Neural cell (in vitro differentiated cells): ENCODE measurements around the gene LARGE1. TPM values are rescaled to one million over a fixed set of nuclear protein-coding genes. Genes with fewer than 3 reads are reported as not detected.

ENCODE experiments used
- H2AFZ ChIP-seq: fragments of 200-600, 300-800 bp; sonication (generic), shearing (Covaris generic); 2 replicates; pipeline ENCODE4 v1.6.0; 2014; ENCODE audit warnings: low read depth, mild to moderate bottlenecking, antibody characterized with exemption, low read length, moderate library complexity
- H3F3A ChIP-seq: fragments of 200-600 bp; shearing (Covaris generic); 2 replicates; pipeline ENCODE4 v1.6.1; 2016; ENCODE audit warnings: mild to moderate bottlenecking, moderate library complexity, mixed read lengths, antibody characterized with exemption, low read length; ENCODE audit not compliant: insufficient read depth, poor library complexity, severe bottlenecking
- H3K27ac ChIP-seq: fragments of 200-600, 300-800 bp; sonication (generic), shearing (Covaris generic); 2 replicates; pipeline ENCODE4 v1.5.1; 2014; ENCODE audit warnings: mild to moderate bottlenecking, low read length, moderate library complexity
- H3K27me3 ChIP-seq: fragments of 300-800, 200-600 bp; sonication (generic), shearing (Covaris generic); 2 replicates; pipeline ENCODE4 v1.6.0; 2014; ENCODE audit warnings: mild to moderate bottlenecking, low read depth, low read length, moderate library complexity; ENCODE audit not compliant: insufficient read depth
- H3K36me3 ChIP-seq: fragments of 300-800, 200-600 bp; sonication (generic), shearing (Covaris generic); 2 replicates; pipeline ENCODE4 v1.5.1; 2014; ENCODE audit warnings: mild to moderate bottlenecking, antibody characterized with exemption, low read length, moderate library complexity; ENCODE audit not compliant: insufficient read depth
- H3K4me2 ChIP-seq: fragments of 300-800, 200-600 bp; sonication (generic), shearing (Covaris generic); 2 replicates; pipeline ENCODE4 v1.6.0; 2014; ENCODE audit warnings: mild to moderate bottlenecking, low read length
- H3K4me3 ChIP-seq: fragments of 300-800, 200-600 bp; sonication (generic), shearing (Covaris generic); 2 replicates; pipeline ENCODE4 v1.5.1; 2014; ENCODE audit warnings: mild to moderate bottlenecking, low read length, moderate library complexity
- H3K79me2 ChIP-seq: fragments of 200-600 bp; shearing (Covaris generic); replicated peaks from 2 replicates; pipeline ENCODE4 v1.6.0; 2014; ENCODE audit warnings: mild to moderate bottlenecking, low read length, moderate library complexity; ENCODE audit not compliant: insufficient read depth
- H3K9ac ChIP-seq: fragments of 300-800, 200-600 bp; sonication (generic), shearing (Covaris generic); 2 replicates; pipeline ENCODE4 v1.6.1; 2016; ENCODE audit warnings: mild to moderate bottlenecking, low read length, mixed read lengths
- H3K9me2 ChIP-seq: fragments of 200-600 bp; shearing (Covaris generic); 2 replicates; pipeline ENCODE4 v1.6.1; 2016; ENCODE audit warnings: mild to moderate bottlenecking, low read length, mixed read lengths; ENCODE audit not compliant: insufficient read depth
- H3K9me3 ChIP-seq: fragments of 200-600, 300-800 bp; sonication (generic), shearing (Covaris generic); 2 replicates; pipeline ENCODE4 v1.6.1; 2016; ENCODE audit warnings: mild to moderate bottlenecking, mixed run types, low read length, moderate library complexity, mixed read lengths
- H4K20me1 ChIP-seq: fragments of 200-600 bp; shearing (Covaris generic); 2 replicates; pipeline ENCODE4 v1.6.1; 2016; ENCODE audit warnings: mild to moderate bottlenecking, mixed run types; ENCODE audit not compliant: insufficient read depth
- EP300 ChIP-seq: fragments of 450-650 bp; conservative IDR thresholded peaks from 2 replicates; pipeline ENCODE4 v1.6.1; 2014; ENCODE audit warnings: antibody characterized with exemption, mild to moderate bottlenecking, moderate library complexity; ENCODE audit not compliant: poor library complexity, severe bottlenecking
- EZH2 ChIP-seq: fragments of 200-600, 300-800 bp; shearing (Covaris generic), sonication (generic); IDR thresholded peaks from 2 replicates; pipeline ENCODE4 v1.6.1; 2014; ENCODE audit warnings: antibody characterized with exemption, low read length, borderline replicate concordance, mild to moderate bottlenecking; ENCODE audit not compliant: insufficient read depth, poor library complexity, severe bottlenecking
- MXI1 ChIP-seq: fragments of 450-650 bp; conservative IDR thresholded peaks from 2 replicates; pipeline ENCODE4 v1.6.1; 2014; ENCODE audit warnings: antibody characterized with exemption, mild to moderate bottlenecking; ENCODE audit not compliant: poor library complexity, severe bottlenecking
- POLR2AphosphoS5 ChIP-seq: IDR thresholded peaks from 2 replicates; pipeline ENCODE4 v1.6.1; 2012
- RAD21 ChIP-seq: fragments of 450-650 bp; conservative IDR thresholded peaks from 2 replicates; pipeline ENCODE4 v1.6.1; 2014; ENCODE audit warnings: antibody characterized with exemption, mild to moderate bottlenecking, moderate library complexity
- SMC3 ChIP-seq: fragments of 450-650 bp; conservative IDR thresholded peaks from 2 replicates; pipeline ENCODE4 v1.6.1; 2014; ENCODE audit warnings: antibody characterized with exemption, mild to moderate bottlenecking, moderate library complexity; ENCODE audit not compliant: poor library complexity
- TAF1 ChIP-seq: IDR thresholded peaks from 2 replicates; pipeline ENCODE4 v1.6.1; 2012; ENCODE audit warnings: low read depth
- polyA plus RNA-seq: library from polyadenylated mRNA; depleted of rRNA; stranded (reverse); fragments of >200 nt; gene quantifications from 2 replicates; pipeline ENCODE4 v1.2.3, GENCODE V29; 2014
- TF ChIP-seq, protein P1 (sequence below): IDR thresholded peaks from 2 replicates; pipeline ENCODE4 v1.6.1; 2012; ENCODE audit warnings: borderline replicate concordance
- TF ChIP-seq, protein P2 (sequence below): fragments of 450-650 bp; IDR thresholded peaks from 2 replicates; pipeline ENCODE4 v1.5.1; 2014; ENCODE audit warnings: antibody characterized with exemption, mild to moderate bottlenecking, moderate library complexity; ENCODE audit not compliant: poor library complexity, severe bottlenecking

LARGE1 gene
- polyA plus RNA-seq, 1 donor from 2014 or later = 27.5 TPM

DNA sequence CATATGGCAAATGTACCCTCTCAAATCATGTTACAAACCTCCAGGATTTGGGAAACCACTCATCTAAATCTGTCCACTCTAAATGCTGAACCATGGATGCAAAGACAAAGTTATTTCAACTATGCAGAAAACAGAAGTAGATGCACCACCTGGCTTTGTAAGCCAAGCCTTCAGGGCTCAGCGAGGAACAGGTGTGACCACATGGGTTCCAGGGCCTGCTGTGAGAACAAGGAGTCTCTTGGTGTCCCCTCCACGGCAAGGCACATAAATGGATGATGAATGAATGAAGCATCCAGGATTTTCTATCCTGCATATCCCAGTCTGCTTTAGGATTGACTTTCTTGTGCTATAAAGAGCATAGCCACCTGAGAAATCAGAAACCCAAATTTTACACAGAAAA, 284.5 kb downstream of the LARGE1 start:
- H4K20me1 ChIP-seq = no peaks in the 10 kb centered on the region
- no peak overlapping the region for H3K4me2 ChIP-seq
- H3K27me3 ChIP-seq = no peaks in the 10 kb centered on the region
- H3K9me3 ChIP-seq = no peaks in the 10 kb centered on the region
- H3K79me2 ChIP-seq = no peaks in the 10 kb centered on the region
- no peaks in the 10 kb centered on the region for H3K36me3 ChIP-seq
- H3F3A ChIP-seq = no peaks in the 10 kb centered on the region
- no peak overlapping the region for H3K4me3 ChIP-seq
- H3K27ac ChIP-seq = no peak overlapping the region
- no peak for TF ChIP-seq EZH2
- TF ChIP-seq SMC3 = no peak
- TF ChIP-seq, protein P1, sequence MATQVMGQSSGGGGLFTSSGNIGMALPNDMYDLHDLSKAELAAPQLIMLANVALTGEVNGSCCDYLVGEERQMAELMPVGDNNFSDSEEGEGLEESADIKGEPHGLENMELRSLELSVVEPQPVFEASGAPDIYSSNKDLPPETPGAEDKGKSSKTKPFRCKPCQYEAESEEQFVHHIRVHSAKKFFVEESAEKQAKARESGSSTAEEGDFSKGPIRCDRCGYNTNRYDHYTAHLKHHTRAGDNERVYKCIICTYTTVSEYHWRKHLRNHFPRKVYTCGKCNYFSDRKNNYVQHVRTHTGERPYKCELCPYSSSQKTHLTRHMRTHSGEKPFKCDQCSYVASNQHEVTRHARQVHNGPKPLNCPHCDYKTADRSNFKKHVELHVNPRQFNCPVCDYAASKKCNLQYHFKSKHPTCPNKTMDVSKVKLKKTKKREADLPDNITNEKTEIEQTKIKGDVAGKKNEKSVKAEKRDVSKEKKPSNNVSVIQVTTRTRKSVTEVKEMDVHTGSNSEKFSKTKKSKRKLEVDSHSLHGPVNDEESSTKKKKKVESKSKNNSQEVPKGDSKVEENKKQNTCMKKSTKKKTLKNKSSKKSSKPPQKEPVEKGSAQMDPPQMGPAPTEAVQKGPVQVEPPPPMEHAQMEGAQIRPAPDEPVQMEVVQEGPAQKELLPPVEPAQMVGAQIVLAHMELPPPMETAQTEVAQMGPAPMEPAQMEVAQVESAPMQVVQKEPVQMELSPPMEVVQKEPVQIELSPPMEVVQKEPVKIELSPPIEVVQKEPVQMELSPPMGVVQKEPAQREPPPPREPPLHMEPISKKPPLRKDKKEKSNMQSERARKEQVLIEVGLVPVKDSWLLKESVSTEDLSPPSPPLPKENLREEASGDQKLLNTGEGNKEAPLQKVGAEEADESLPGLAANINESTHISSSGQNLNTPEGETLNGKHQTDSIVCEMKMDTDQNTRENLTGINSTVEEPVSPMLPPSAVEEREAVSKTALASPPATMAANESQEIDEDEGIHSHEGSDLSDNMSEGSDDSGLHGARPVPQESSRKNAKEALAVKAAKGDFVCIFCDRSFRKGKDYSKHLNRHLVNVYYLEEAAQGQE = no peak
- TF ChIP-seq POLR2AphosphoS5 = no peak
- TF ChIP-seq EP300 = no peak
- TF ChIP-seq TAF1 = no peak
- TF ChIP-seq MXI1 = no peak
- TF ChIP-seq, protein P2, sequence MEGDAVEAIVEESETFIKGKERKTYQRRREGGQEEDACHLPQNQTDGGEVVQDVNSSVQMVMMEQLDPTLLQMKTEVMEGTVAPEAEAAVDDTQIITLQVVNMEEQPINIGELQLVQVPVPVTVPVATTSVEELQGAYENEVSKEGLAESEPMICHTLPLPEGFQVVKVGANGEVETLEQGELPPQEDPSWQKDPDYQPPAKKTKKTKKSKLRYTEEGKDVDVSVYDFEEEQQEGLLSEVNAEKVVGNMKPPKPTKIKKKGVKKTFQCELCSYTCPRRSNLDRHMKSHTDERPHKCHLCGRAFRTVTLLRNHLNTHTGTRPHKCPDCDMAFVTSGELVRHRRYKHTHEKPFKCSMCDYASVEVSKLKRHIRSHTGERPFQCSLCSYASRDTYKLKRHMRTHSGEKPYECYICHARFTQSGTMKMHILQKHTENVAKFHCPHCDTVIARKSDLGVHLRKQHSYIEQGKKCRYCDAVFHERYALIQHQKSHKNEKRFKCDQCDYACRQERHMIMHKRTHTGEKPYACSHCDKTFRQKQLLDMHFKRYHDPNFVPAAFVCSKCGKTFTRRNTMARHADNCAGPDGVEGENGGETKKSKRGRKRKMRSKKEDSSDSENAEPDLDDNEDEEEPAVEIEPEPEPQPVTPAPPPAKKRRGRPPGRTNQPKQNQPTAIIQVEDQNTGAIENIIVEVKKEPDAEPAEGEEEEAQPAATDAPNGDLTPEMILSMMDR = no peak
- no peaks in the 10 kb centered on the region for H3K9me2 ChIP-seq
- no peak overlapping the region for H2AFZ ChIP-seq
- H3K9ac ChIP-seq = no peak overlapping the region

DNA sequence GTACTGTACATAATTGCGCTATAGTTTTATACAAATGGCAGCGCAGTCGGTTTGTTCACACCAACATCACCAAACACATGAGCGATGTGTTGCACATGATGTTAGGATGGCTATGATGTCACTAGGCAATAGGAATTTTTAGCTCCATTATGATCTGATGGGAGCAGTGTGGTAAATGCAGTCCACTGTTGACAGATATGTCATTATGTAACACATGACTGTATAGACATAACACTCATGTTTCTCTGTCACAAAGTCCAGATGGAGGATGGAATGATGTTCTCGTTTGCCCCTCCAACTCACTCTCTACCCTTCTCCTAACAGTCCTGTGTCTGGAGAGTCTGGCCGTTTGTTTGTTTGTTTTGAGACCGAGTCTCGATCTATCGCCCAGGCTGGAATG, 288.5 kb downstream of the LARGE1 start:
- Histone ChIP-seq H3K79me2 (no peaks in the 10 kb centered on the region), H4K20me1 (no peaks in the 10 kb centered on the region), H3F3A (no peaks in the 10 kb centered on the region), H3K27me3 (no peaks in the 10 kb centered on the region), H3K9me2 (no peaks in the 10 kb centered on the region), H3K9me3 (no peaks in the 10 kb centered on the region), H2AFZ (no peak overlapping the region), H3K36me3 (no peaks in the 10 kb centered on the region), H3K27ac (no peak overlapping the region), H3K4me2 (no peak overlapping the region), H3K9ac (no peak overlapping the region), H3K4me3 (no peak overlapping the region)
- no peak for TF ChIP-seq TAF1
- TF ChIP-seq, protein P1 = no peak
- TF ChIP-seq RAD21 = no peak
- no peak for TF ChIP-seq MXI1
- TF ChIP-seq EZH2 = no peak
- no peak for TF ChIP-seq SMC3
- TF ChIP-seq EP300 = no peak
- TF ChIP-seq POLR2AphosphoS5 = no peak
- TF ChIP-seq, protein P2 = no peak
